NT2/D1 (cell line): ENCODE measurements around the gene CRYBG2.

Source experiments
- SUZ12 ChIP-seq: IDR thresholded peaks from 2 replicates; pipeline ENCODE4 v1.6.1; 2011; ENCODE audit not compliant: insufficient read length, insufficient read depth; ENCODE audit errors: extremely low read depth
- ZNF274 ChIP-seq: IDR thresholded peaks from 2 replicates; pipeline ENCODE4 v1.6.1; 2011; ENCODE audit warnings: mild to moderate bottlenecking, low read depth, low read length

DNA sequence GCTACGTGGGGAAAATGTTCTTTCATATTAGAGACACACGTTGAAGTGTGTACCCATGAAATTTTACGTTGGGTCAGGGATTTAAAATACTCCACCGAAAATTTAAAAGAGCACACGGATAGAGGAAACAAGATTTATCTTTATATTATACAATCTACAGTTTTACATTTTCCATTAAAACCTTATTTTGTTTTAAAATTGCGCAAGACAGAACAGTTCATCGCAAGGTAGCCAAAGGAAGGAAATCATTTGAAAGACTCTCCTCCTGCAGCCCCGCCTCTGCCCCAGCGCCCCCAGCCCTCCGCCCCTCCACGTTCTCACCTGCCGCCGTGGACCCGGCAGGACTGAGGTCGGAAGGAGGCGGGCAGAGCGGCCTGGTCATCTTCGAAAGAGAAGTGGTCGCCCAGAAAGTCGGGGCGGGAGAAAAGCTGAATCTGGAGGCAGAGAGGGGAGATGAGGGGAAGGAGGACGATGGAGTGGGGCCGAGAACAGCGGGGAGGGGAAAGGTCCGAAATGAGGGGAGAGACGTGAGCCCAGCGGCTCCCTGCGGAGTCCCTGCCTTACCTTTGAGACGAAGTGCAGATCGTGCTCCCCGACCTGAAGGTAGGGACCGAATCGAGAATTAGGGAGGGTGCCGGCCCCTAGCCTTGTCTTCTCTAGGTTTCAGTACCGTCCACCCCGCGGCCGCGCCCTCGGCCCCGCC, 18.0 kb downstream of the CRYBG2 start:
- TF ChIP-seq SUZ12: no peak
- no peak for TF ChIP-seq ZNF274
